D341Med (cell line): ENCODE measurements around the gene UBE2C.

Experiments used
- DNase-seq: peaks from one replicate; pipeline ENCODE4 v3.0.0; 2012; ENCODE audit warnings: low spot score

Gene UBE2C

DNA sequence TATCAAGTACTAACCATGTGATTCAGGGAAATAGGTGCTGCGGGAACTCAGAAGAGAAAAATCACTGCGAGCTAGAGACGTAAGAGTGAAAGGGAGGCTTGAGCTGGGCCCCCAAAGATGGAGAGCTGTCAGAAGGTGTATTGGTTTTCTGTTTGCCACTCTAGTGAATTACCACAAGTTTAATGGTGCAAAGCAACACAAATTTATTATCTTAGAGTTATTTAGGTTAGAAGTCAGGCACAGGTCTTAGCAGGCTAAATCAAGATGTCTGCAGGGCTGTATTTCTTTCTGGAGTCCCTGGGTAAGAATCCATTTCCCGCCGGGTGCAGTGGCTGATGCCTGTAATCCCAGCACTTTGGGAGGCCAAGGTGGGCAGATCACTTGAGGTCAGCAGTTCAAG lies 47.5 kb downstream of the UBE2C start:
- no peak for DNase-seq

DNA sequence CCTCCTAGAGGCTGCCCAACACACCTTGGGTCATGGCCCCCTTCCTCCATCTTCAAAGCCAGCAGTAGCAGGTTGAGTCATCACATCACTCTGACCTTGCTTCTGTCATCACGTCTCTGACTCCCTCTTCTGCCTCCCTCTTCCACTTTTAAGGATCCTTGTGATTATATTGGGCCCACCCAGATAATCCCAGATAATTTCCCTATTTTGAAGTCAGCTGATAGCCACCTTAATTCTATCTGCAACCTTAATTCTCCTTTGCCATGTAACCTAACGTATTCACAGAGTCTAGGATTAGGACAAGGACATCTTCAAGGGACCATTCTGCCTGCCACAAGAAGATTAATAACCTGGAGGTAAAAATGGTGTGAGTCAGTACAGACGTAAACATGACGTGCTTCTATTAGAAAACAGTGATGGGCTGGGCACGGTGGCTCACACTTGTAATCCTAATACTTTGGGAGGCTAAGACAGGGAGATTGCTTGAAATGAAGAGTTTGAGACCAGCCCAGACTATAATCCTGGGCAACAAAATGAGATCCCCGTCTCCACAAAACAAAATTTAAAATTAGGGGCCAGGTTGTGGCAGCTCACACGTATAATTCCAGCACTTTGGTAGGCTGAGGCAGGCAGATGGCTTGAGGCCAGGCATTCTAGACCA lies 48.2 kb downstream of the UBE2C start:
- no peak for DNase-seq

DNA sequence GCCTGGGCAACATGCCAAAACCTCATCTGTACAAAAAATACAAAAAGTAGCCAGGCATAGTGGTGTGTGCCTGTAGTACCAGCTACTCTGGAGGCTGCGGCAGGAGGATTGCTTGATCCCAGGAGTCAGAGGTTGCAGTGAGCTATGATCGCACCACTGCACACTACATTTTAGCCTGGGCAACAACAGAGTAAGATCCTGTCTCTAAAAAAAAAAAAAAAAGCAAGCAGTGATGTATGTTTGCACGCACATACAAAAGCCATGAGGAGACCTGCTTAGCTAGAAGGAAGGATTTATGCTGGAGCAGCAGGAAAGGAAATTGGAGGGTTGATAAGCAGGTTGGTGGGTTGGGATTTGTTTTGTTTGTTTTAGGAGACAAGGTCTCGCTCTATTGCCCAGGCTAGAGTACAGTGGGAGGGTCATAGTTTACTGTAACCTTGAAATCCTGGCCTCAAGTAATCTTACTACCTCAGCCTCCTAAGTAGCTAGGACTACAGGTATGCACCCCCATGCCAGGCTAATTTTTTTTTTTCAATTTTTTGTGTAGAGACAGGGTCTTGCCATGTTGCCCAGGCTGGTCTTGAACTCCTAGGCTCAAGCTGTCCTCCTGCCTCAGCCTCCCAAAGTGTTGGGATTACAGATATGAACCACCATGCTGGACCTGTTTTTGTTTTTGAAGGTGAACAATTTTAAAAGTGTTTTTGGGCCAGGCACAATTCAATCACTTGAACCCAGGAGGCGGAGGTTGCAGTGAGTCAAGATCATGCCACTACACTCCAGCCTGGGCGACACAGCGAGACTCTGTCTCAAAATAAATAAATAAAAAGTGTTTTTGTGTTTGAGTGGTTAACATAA lies 49.0 kb downstream of the UBE2C start:
- no peak for DNase-seq

DNA sequence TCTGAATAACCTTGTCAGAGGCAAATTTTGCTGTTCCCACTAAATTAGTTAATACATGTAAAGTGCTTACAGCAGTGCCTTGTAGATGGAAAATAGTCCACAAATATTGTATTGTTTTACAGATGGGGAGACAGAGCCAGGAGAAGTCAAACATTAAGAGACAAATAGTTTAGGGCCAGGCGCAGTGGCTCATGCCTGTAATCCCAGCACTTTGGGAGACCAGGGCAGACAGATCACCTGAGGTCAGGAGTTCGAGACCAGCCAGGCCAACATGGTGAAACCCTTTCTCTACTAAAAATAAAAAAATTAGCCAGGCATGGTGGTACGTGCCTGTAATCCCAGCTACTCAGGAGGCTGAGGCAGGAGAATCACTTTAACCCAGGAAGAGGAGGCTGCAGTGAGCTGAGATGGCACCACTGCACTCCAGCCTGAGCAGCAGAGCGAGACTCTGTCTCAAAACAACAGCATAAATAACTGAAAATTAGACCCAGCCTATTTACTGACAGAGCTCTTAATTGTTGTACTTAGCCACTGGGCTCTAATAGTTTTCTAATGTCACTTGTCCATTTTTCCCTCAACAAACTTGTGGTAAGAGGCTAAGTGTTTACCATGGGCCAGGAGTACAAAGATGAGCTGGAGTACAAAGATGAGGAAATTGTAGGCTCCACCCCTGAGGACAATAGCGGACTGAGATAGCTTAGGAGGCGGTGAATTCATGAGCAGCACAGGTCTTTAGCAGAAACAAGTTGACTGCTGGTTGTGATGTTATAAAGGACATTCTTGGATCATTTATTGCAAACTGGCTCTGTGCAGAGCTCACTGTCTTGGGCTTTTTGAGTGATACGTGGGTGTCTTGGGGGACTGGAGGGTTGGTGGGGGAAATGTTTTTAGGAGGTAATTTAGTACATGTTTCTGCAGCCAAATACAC lies 51.4 kb downstream of the UBE2C start:
- no peak for DNase-seq

DNA sequence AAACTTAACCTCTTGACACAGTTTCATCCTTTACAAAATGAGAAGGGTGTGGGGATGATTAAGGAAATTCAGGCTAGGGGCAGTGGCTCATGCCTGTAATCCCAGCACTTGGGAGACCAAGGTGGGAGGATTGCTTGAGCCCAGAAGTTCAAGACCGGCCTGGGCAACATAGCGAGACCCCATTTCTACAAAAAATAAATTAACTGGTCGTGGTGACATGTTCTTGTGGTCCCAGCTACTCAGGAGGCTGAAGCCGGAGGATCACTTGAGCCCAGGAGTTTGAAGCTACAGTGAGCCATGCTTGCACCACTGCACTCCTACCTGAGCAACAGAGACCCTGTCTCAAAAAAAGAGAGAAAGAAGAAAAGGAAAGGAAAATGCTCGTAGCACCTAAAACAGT lies 54.0 kb downstream of the UBE2C start:
- no peak for DNase-seq
